ENCODE measurements around the gene SIK3.

DNA sequence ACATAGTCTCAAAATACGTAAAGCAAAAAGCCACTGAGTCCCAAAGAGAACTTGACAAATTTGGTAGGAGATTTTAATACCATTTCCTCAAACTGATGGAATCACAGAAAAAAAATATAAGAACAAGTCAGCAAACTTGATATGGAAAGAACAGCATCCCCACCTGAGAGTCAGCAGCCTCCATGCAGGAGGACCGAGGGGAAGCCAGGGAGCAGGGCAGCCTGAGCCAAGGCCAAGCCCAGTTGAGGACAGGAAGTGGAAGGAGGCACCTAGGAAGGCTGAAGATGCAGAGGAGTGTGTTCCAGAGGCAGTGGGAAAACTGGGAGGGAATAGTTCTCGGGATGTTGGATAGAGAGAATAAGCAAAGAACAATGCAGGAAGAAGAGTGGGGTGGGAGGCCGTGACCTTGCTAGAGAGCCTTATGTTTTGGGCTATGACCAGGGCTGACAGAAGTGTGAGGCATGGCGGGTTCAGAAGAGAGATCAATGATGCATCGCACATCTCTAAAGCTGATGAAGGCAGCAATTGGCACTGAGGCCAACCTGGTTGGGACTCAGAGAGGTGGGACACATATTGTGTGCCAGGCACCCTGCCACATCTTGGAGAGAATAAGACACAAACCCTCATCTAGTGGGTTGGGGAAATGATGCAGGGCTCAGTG lies 290.5 kb downstream of the SIK3 start:
- TF ChIP-seq POLR2A (IDR thresholded peaks at IDR 0.05) = no peak
- no peak for TF ChIP-seq CTCF (IDR thresholded peaks at IDR 0.05)
